HG02938 (cell line): Measurements from ENCODE around the gene BIVM.

Experiments
- ATAC-seq: cut with Tn5 transposase; IDR thresholded peaks from one replicate; pipeline ENCODE4 v1.9.1; 2021; ENCODE audit warnings: mild to moderate bottlenecking, moderate library complexity; ENCODE audit not compliant: unreplicated experiment

The BIVM gene

DNA sequence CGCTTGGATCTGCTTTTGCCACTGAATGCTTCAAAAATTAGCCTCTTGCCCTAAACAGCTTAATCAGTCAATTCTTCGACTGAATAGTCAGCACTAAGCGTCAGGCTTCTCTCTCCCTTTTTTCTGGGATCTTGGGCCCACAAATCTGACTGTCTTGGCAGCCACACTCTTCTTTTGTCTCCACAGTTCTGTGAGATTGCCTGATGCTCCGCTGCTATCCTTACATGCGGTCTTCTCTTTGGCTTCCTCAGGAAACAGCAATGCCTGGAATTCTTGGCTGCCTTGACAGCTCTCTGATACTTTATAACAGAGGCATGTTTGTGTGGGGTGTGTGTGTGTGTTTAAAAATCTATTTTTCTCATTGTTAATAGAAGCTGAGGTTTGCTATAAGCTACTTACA is 79.6 kb downstream of the BIVM start:
- no peak for ATAC-seq

DNA sequence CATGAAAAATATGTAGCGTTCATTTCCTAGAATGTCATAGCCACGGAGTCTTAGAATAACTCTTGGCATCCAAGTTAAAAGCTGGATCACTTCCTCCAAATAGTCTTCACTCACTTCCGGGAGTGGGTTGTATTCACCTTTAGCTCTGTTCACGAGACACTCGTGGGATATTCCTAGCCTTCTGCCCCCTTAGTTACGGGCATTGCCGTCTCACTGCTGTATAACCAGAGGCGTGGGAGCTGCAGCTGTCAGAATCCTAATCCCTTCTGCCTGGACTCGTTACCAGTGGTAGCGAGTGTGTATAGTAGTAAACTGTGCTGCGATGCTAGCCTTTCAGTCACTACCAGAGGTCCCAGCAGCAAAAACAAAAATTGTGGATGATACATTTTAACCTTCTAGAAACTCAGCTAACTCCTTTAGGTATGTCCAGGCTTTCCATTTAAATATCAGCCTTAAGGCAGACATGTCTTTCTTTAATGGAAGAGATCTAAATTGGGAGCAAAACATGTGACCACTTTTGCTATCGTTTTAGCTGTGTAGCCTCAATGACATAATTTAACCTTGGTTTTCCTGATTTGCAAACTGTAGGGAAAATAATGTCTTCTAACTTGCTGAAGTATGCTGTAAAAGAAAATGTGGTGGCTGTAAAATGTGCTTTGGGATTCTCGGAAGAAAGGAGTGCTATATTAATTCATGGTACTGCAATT is 81.0 kb downstream of the BIVM start:
- no peak for ATAC-seq

DNA sequence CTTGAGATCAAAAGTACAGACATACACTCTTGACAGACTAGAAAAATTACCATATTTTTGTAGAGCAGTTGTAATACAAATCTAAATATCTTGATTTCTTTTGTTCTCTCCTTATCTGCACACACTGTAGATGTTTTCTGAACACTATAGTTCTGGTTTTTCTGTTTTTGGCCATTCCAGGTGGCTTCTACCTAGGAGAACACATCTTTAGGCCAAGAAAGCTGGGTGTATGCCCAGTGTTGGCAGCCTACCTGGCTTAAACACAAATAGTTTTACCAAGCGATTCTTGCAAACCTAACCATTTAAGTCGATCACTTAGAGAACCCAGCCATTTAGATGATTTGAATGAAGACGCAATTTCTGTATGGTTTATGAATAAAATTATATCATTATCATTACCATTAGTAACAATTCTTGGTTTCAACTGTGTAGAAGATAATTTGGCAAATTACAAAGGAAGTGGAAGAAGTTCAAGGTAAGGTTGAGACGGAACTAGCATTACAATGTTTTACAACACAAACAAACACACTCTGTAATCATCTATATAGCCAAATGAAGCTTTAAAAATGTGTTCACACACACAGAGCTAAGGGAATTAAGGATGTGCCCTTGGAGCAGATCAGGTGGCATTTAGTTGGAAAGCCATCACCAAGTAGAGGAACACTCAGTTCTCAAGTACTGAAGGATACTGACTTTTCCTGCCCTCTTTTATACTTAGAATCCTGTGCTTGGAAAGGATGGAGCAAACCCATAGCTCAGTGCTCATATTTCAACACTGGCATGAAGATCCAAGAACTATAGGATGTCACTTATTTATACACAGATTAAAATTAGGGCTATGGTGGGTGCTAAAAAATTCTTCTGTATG is 83.1 kb downstream of the BIVM start:
- ATAC-seq, result no peak
